HG03565 (cell line): ENCODE measurements around the gene TLN1.

ENCODE experiments used
- ATAC-seq: cut with Tn5 transposase; IDR thresholded peaks from one replicate; pipeline ENCODE4 v1.9.1; 2021; ENCODE audit warnings: mild to moderate bottlenecking, moderate library complexity; ENCODE audit not compliant: unreplicated experiment

TLN1 gene

GRCh38 chr9:35732185-35732799, at the start of gene TLN1, which contains the start of gene CREB3:
Gene TLN1, minus strand, starts transcription at chr9:35732195. Its CDS starts 6,501 bp downstream, at chr9:35725694.
Gene CREB3, plus strand, starts transcription at chr9:35732666. Its CDS starts 107 bp downstream, at chr9:35732773.
- ATAC-seq = peak; percentile 70

- ATAC-seq = no peak
Measured at GRCh38 chr9:35781066-35781465, 49.1 kb upstream of the TLN1 start.

GRCh38 chr9:35778496-35778895, 46.5 kb upstream of the TLN1 start:
- no peak for ATAC-seq

GRCh38 chr9:35776018-35776417, 44.0 kb upstream of the TLN1 start:
- ATAC-seq = no peak

- ATAC-seq = no peak
Measured at GRCh38 chr9:35774907-35775635, 43.1 kb upstream of the TLN1 start.

GRCh38 chr9:35771943-35772342, 39.9 kb upstream of the TLN1 start:
- ATAC-seq = no peak

- no peak for ATAC-seq
Measured at GRCh38 chr9:35771534-35771933, 39.5 kb upstream of the TLN1 start.

GRCh38 chr9:35771075-35771433, 39.1 kb upstream of the TLN1 start:
- ATAC-seq = no peak

- ATAC-seq = no peak
Measured at GRCh38 chr9:35769763-35770162, 37.8 kb upstream of the TLN1 start.

- ATAC-seq = no peak
Measured at GRCh38 chr9:35767458-35767857, 35.5 kb upstream of the TLN1 start.

- ATAC-seq = no peak
Measured at GRCh38 chr9:35766997-35767396, 35.0 kb upstream of the TLN1 start.

GRCh38 chr9:35763803-35764202, 31.8 kb upstream of the TLN1 start:
- ATAC-seq = no peak

GRCh38 chr9:35763181-35763580, 31.2 kb upstream of the TLN1 start:
- no peak for ATAC-seq

- ATAC-seq = no peak
Measured at GRCh38 chr9:35760651-35761050, 28.7 kb upstream of the TLN1 start.

- no peak for ATAC-seq
Measured at GRCh38 chr9:35759795-35760194, 27.8 kb upstream of the TLN1 start.

- no peak for ATAC-seq
Measured at GRCh38 chr9:35758475-35759050, 26.6 kb upstream of the TLN1 start.

- no peak for ATAC-seq
Measured at GRCh38 chr9:35757892-35758275, 25.9 kb upstream of the TLN1 start.

GRCh38 chr9:35757226-35757891, 25.4 kb upstream of the TLN1 start:
- ATAC-seq = no peak

GRCh38 chr9:35756275-35757225, 24.6 kb upstream of the TLN1 start:
- no peak for ATAC-seq

GRCh38 chr9:35755071-35755470, 23.1 kb upstream of the TLN1 start:
- no peak for ATAC-seq

GRCh38 chr9:35754264-35754663, 22.3 kb upstream of the TLN1 start, which contains the start of gene MSMP:
Gene MSMP, minus strand, starts transcription at chr9:35754276. Its CDS starts 147 bp downstream, at chr9:35754129.
- no peak for ATAC-seq
